ENCODE results near the gene OR52A1.

- TF ChIP-seq NR2C2 (CRISPR knock-in tag; IDR thresholded peaks at IDR 0.05) (no peak), CTCF (IDR thresholded peaks at IDR 0.05) (no peak), MXD4 (CRISPR knock-in tag; IDR thresholded peaks at IDR 0.05; ENCODE audit: borderline replicate concordance) (no peak), FOXP4 (CRISPR knock-in tag; IDR thresholded peaks at IDR 0.05) (no peak), ZSCAN18 (CRISPR knock-in tag; IDR thresholded peaks at IDR 0.05) (no peak), TEAD4 (CRISPR knock-in tag; IDR thresholded peaks at IDR 0.05) (no peak), CREB1 (CRISPR knock-in tag; IDR thresholded peaks at IDR 0.05) (no peak), E2F1 (CRISPR knock-in tag; IDR thresholded peaks at IDR 0.05) (no peak), CDX4 (CRISPR knock-in tag; IDR thresholded peaks at IDR 0.05; ENCODE audit: borderline replicate concordance) (no peak)
These were observed 35.7 kb downstream of the OR52A1 start for GRCh38 chr11:5118893-5119292.

All from WTC11 (cell line).